Astrocyte of the cerebellum (primary cell): ENCODE data around the gene RBMS3.
"Not testable (repeated sequence)": the region's sequence is repeated elsewhere in the genome, so short reads cannot be mapped to it uniquely, and the experiment has no call there.

Experiments
- DNase-seq: peaks from one replicate; pipeline ENCODE4 v3.0.0-alpha.2; 2011; ENCODE audit warnings: low read depth
- H3K4me3 ChIP-seq: 2 replicates; pipeline ENCODE4 v1.5.1; 2011; ENCODE audit warnings: mild to moderate bottlenecking, low read depth, low read length, moderate library complexity
- in situ Hi-C: cut with HindIII; loops from 2 replicates; pipeline ENCODE4 v1.10.0; 2017; ENCODE audit warnings: low sequenced_read_pairs
- TF ChIP-seq, protein P1 (sequence below): IDR thresholded peaks from 2 replicates; pipeline ENCODE4 v1.5.1; 2012; ENCODE audit warnings: low read length, low read depth, moderate library complexity, mild to moderate bottlenecking; ENCODE audit errors: missing control alignments

The RBMS3 gene

GRCh38 chr3:29314727-29315088 is 33.8 kb downstream of the RBMS3 start:
- no peak overlapping the region for H3K4me3 ChIP-seq
- TF ChIP-seq, protein P1, sequence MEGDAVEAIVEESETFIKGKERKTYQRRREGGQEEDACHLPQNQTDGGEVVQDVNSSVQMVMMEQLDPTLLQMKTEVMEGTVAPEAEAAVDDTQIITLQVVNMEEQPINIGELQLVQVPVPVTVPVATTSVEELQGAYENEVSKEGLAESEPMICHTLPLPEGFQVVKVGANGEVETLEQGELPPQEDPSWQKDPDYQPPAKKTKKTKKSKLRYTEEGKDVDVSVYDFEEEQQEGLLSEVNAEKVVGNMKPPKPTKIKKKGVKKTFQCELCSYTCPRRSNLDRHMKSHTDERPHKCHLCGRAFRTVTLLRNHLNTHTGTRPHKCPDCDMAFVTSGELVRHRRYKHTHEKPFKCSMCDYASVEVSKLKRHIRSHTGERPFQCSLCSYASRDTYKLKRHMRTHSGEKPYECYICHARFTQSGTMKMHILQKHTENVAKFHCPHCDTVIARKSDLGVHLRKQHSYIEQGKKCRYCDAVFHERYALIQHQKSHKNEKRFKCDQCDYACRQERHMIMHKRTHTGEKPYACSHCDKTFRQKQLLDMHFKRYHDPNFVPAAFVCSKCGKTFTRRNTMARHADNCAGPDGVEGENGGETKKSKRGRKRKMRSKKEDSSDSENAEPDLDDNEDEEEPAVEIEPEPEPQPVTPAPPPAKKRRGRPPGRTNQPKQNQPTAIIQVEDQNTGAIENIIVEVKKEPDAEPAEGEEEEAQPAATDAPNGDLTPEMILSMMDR, result no peak
- in situ Hi-C loops, result no loop called here
- no peak for DNase-seq

GRCh38 chr3:29317659-29318173 is 36.8 kb downstream of the RBMS3 start:
- no peak overlapping the region for H3K4me3 ChIP-seq
- in situ Hi-C loops, result no loop called here
- no peak for DNase-seq
- TF ChIP-seq, protein P1, result no peak

GRCh38 chr3:29318251-29318650 is 37.4 kb downstream of the RBMS3 start:
- H3K4me3 ChIP-seq, result no peak overlapping the region
- TF ChIP-seq, protein P1, result no peak
- DNase-seq, result no peak
- in situ Hi-C loops, result no loop called here

DNA sequence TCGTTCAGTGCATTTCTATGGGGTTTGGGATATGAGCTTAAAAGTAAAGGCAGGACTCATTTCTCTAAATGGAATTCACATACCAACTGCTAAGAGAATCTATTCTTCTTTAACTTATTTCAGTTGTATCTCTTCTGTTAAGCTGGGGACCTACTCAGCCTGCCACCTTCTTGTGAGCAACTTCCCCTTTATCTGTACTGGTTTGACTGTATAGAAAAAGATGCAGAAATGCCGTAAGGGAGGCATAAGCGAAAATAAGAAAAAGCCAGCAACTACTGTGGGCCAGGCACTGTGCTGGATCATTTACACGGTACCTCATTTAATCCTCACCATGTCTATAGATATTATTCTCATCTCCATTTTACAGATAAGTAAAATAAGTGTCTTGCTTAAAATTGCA is 38.4 kb downstream of the RBMS3 start:
- H3K4me3 ChIP-seq, result no peak overlapping the region
- TF ChIP-seq, protein P1, result no peak
- in situ Hi-C loops, result no loop called here
- no peak for DNase-seq

DNA sequence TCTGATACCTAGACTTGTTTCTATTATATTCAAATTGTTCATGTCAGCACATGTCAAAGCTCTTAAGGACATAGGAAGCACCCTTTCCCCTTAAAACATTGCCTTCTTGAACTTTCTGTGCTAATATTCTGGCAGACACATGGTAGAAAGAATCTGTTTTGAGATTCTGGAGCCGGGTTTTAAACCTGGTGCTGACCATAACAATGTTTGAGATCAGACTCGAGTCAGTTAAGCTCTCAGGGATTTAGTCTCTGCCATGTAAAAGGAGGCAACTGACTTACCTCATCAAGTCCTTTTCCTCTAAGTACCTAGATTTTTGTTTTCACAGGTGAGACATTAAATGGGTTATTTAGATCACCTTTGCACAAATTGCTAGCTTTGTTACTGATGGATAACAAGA is 38.9 kb downstream of the RBMS3 start:
- in situ Hi-C loops, result no loop called here
- no peak overlapping the region for H3K4me3 ChIP-seq
- DNase-seq, result no peak
- TF ChIP-seq, protein P1, result no peak

DNA sequence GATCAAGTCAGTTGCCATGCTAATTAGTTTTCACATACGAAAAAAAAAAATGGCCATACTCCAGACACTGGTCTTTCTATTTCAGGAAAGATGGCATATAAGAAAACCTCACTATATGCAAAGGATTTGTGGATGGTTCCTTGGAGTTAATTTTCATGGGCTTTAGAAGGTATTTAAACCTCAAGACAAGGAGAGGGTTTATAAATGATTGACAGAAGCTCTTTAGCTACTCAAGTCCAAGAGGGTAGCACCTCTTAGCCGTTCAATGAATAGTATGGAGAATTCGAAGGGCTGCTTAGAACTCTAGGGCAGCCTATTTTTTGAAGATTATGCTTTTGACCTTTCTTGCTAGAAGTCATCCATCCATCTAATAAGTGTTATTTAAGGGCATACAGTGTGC is 41.7 kb downstream of the RBMS3 start:
- no peak overlapping the region for H3K4me3 ChIP-seq
- in situ Hi-C loops, result no loop called here
- no peak for DNase-seq
- TF ChIP-seq, protein P1, result no peak

- in situ Hi-C loops, result no loop called here
- no peak for DNase-seq
- TF ChIP-seq, protein P1, result no peak
- H3K4me3 ChIP-seq, result no peak overlapping the region
Measured at GRCh38 chr3:29324180-29324651, 43.3 kb downstream of the RBMS3 start.

DNA sequence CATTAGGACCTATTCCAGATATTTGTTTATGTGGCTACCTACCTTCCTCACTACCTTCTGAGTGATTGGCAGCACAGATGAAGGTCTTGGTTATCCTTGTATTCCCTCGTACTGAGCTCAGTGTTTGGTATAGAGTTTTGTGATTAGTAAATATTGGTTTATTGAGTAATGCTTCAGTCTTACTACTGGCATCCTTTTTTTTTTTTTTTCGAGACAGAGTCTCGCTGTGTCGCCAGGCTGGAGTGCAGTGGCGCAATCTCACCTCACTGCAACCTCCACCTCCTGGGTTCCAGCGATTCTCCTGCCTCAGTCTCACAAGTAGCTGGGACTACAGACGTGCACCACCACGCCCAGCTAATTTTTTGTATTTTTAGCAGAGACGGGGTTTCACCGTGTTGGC is 45.7 kb downstream of the RBMS3 start:
- in situ Hi-C loops, H3K4me3 ChIP-seq, DNase-seq: not testable (repeated sequence)
